Uterus (tissue), 2 donors: ENCODE results near the gene MYO1B.

ENCODE experiments used
- CTCF ChIP-seq, 4 experiments: fragments of 200-600 bp in 2 of 4; fragments of 450-650 bp in 2 of 4; sonication (generic) in 2 of 4; IDR thresholded peaks; one replicate each; pipeline ENCODE4 v1.5.1; 2016 to 2019; ENCODE audit warnings: antibody characterized with exemption in 4 of 4, mild to moderate bottlenecking in 2 of 4, moderate library complexity in 1 of 4
- POLR2A ChIP-seq, 2 donors: fragments of 450-650 bp; IDR thresholded peaks; one replicate each; pipeline ENCODE4 v1.6.1; 2016; ENCODE audit warnings: antibody characterized with exemption in 2 of 2, mild to moderate bottlenecking in 1 of 2, moderate library complexity in 1 of 2

GRCh38 chr2:191351921-191352320, 106.7 kb downstream of the MYO1B start:
- TF ChIP-seq POLR2A (IDR thresholded peaks at IDR 0.05) (no peak), CTCF (IDR thresholded peaks at IDR 0.05) (no peak)
